Heart left ventricle (tissue), 13 donors: Measurements from ENCODE around the gene CCNQ.

Experiments
- CTCF ChIP-seq, 12 donors: fragments of 200-600 bp; sonication (generic) in 4 of 12; IDR thresholded peaks; one replicate each; pipeline versions ENCODE4 v1.5.0 to v1.8.0; 2018 to 2022; ENCODE audit warnings: antibody characterized with exemption in 12 of 12, mild to moderate bottlenecking in 5 of 12
- POLR2A ChIP-seq, 2 donors: fragments of 450-650 bp; IDR thresholded peaks; one replicate each; pipeline ENCODE4 v1.6.1; 2017; ENCODE audit warnings: antibody characterized with exemption in 2 of 2, mild to moderate bottlenecking in 2 of 2, moderate library complexity in 2 of 2
- donor health status: ischemic (EF 13 %, LVEDD 7.1; RV severe dilation, severe dysfunction).
- donor health status: DM: no; HTN: yes; CAD: no.
- donor health status: DM: no; HTN: no; CAD: no.
- donor health status: ischemic (EF 25% LVEDD 6.9; RV normal size, moderate dysfunction).
- donor health status: ischemic (EF 25% LVEDD 5.7; RV mildly dilated, moderate dysfunction).
- donor health status: ischemic (EF 35%, LVEDD 5.7; RV mildly dilated, moderate dysfunction).
- donor health status: nonischemic (EF 11% LVEDD 7.7; RV severe dilation, severe dysfunction).
- donor health status: DM: yes; HTN: yes; CAD: no.
- donor health status: PGD.
- donor health status: ischemic (EF 29% LVEDD 5.4; RV normal size, mild dysfunction).
- donor health status: nonischemic (EF 23%, LVEDD 6.1; RV moderate dilation, normal function).

GRCh38 chrX:153641627-153642026, 42.7 kb upstream of the CCNQ start:
- TF ChIP-seq CTCF (IDR thresholded peaks at IDR 0.05) (no peak), POLR2A (IDR thresholded peaks at IDR 0.05) (no peak)
